Activated naive CD4-positive, alpha-beta T cell (primary cell): ENCODE data around the gene CAPN11.

Source experiments
- DNase-seq, 4 experiments: peaks; one replicate each; lab custom pipeline; 2025; lab: John Stamatoyannopoulos, UW

CAPN11 gene

GRCh38 chr6:44214307-44214706 is 55.7 kb downstream of the CAPN11 start:
- no peak for DNase-seq

DNA sequence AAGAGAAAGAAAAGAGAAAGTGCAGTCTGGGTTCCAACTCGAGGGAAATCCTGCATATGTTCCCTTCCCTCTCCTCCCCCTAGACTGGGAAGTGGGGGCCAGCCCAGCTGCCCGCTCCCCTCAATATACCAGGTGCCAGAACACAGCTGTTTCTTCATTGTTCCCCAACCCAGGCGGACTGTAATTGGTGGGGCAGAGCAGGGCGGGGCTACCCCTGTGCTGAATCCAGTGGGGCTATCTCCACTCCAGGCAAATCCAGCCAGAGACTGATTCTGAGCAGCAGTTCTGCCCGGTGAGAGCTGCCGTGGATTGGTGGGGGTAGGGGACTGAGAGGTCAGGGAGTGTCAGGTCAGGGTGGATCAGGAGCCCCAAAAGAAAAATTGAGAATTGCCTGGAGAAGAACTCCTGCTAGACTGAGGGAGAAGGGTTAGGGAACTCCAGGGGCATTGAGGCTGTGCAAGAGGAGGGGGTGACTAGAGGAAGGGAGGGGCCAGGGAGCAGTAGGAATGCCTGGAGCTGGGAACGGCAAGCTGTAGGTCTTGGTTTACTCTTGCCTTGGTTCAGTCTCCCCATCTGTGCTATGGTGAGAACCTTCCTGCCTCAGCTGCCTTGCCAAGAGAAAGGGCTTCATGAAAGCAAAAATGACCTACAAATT is 58.2 kb downstream of the CAPN11 start, which contains the start of gene MYMX:
Gene MYMX, plus strand, starts transcription at position 250 of the 655 bp plus-strand sequence. CDS start 546 bp downstream, outside the sequence.
- DNase-seq = no peak

DNA sequence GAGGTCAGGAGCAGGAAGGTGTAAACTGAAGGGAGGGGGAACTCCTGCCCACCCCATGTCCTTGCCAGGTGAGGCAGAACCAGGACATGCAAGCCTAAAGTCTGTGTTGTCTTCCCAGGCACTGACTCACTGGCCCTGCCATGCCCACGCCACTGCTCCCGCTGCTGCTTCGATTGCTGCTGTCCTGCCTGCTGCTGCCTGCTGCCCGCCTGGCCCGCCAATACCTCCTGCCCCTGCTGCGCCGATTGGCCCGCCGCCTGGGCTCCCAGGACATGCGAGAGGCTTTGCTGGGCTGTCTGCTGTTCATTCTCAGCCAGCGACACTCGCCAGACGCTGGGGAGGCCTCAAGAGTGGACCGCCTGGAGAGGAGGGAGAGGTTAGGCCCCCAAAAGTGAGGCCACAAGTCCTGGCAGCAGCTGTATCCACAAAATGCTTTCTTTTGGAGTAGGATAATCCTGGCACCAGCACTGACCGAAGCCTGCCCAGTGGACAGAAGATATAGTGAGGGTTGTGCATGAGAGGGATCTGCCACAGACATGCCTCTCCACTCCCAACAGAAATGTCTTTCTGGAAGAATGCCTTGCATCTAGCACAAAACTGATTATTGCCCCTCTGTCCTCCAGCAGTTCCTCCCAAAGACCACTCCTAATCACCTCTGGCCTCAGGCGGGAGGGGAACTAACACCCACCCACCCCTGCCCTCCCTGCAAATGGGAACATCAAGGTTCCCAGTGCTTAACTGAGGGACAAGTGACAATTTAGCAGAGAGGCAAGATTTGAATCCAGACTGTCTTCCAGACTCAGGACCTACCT is 58.9 kb downstream of the CAPN11 start:
- no peak for DNase-seq

GRCh38 chr6:44219053-44219814 is 60.6 kb downstream of the CAPN11 start:
- peak in 1 of 4 experiments; percentile 5 for DNase-seq

- no peak for DNase-seq
Observed at GRCh38 chr6:44219815-44220784, 61.5 kb downstream of the CAPN11 start.

GRCh38 chr6:44220913-44221290 is 62.3 kb downstream of the CAPN11 start:
- no peak for DNase-seq

- DNase-seq = peak in 3 of 4 experiments; percentile 37 to 64 (median 64)
Observed at GRCh38 chr6:44221291-44221960, 62.8 kb downstream of the CAPN11 start.

DNA sequence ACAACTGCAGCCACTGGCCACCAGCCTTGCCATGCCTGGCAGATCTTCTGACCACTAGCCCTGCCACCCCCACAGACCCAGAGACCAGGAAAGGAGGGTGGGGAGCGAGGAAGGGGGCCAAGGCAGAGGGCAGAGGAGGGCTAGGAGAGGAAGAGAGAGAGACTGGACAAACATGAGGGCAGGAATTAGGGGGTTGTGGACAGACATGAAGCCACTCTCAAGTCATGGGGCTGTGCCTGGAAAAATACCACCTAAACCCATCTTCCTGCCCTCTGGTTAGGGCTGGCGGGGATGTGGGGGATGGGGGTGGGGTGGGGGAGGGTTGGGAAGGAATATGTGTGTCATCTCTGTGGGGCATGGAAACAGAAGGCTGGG is 63.3 kb downstream of the CAPN11 start:
- DNase-seq = no peak

GRCh38 chr6:44222486-44223318 is 64.1 kb downstream of the CAPN11 start:
- no peak for DNase-seq

- DNase-seq = peak; percentile 53 to 85 (median 68)
Observed at GRCh38 chr6:44223319-44224028, 64.9 kb downstream of the CAPN11 start, which contains the start of gene SLC29A1. SLC29A1 (plus strand) TSS chr6:44223595; CDS start chr6:44227314, 3,719 bp downstream.

DNA sequence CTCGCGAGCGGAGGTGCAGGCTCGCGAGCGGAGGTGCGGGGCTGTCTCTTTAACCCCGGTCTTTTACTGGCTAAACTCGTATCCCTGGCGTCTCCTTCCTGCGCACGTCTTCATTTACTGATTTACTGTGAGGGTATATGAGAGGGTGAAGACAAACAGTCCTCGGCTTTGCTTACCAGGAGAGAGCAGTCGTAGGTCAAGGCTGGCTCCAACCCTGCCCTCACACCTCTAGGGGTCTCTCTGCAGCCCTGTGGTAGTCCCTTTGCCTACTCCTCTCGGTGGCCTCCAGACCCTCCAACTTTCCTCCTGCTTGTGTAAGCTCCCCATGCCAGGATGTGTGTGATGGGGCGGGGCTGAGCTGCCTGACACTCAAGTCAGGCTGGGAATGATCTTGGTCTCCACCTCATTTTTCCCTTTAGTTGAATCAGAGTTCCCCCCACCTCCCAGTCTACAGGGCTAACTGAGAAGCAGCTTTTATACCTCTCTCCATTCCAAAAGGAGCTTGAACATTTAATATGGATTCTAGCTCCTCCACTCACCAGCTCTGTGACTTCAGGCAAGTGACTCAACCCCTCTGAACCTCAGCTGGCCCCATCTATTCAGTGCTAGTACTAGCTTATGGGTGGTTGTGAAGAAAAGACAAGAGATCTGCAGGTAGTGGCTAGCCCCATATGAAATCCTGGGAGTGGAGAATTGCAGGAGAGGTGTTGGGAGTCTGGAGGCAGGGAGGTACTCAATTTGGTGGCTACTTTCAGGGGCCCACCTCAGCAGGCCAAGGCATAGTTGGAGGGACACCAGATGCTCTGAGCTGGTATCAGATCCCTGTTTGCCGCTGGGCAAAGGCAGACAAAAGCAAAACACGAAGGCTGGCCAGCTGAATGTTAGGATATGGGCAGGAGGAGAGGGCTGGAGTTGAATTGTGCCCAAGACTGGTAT is 65.7 kb downstream of the CAPN11 start:
- DNase-seq = no peak

DNA sequence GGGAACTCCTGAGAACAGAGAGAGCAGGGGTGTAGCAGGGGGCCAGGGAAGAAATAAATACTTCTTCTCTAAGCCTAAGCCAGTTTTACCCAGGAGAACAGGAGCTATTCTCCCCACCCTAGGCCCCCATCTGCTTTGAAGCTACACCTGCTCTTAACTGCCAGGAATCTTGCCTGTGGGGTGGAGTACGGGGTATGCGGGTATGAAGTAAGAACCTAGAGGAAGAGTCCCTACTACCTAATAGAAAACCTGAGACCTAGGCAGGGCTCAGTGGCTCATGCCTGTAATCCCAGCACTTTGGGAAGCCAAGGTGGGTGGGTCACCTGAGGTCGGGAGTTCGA is 66.3 kb downstream of the CAPN11 start:
- DNase-seq = no peak

- DNase-seq = no peak
Observed at GRCh38 chr6:44225579-44226325, 67.1 kb downstream of the CAPN11 start.

DNA sequence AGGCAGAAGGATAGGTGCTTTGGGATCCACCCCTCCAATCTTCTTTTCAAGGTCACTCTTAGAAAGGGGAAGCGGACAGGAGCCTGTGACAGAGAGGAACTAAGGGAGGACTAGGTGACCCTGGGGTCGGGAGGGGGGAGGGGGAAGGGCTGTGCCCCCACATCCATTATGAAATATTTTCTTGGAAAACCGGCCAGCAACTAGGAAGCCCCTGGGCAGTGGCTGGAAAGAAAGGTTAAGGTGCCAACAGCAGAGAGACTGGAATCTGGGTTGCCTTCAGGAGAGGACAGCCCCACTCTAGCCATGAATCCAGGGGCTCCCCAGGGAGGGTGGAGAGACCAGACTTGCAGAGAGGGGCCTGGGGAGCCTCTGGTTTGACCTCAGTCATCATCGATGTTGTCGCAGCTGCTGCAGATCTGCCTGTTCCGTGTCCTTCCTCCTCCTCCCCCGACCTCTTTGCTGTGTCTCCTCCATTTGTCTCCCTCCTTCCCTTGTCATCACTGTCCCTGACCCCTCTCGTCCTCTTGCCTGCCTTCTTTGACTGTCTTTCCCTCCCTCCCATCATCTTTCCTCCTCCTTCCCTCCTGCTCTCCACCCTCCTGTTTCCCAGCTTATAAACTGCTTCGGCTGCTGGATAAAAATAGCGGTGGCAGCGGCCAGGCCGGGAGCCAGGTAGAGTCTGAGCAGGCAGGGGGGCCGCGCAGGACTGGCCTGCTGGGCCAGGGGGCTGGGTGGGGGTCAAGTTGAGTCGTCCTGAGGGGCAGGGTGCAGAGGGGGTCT is 67.9 kb downstream of the CAPN11 start:
- no peak for DNase-seq

DNA sequence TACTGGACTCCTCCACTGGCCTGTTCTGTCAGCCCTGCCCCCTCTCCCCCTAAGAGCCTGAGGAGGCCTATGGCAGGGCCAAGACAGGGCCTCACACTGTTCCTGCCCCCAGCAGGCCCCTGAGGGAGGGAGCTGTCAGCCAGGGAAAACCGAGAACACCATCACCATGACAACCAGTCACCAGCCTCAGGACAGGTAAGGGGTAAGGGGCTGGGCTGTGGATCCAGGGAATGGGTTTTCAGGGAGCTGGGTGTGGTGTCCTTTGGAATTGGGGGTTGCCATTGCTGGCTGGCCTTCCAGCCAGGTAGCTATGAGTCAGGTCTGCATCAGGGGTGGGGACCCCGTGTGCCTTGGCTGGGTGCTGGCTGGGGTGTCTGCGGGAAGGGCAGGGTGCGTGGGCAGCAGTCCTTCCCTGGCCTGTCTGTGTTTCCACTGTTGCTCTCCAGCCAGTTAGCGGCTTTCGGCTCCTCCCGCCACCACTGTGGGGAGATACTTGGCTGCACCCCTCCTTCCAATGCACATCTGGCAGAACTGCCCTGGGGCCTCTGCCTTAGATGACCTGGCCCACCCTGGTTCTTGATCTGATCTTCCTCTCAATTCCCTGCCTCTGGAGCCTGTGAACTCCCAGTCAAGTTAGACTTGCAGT is 68.7 kb downstream of the CAPN11 start:
- DNase-seq = no peak

- DNase-seq = no peak
Observed at GRCh38 chr6:44228031-44228430, 69.4 kb downstream of the CAPN11 start.
